ENCODE results near the gene CST3. TPM values are rescaled to one million over a fixed set of nuclear protein-coding genes. Genes with fewer than 3 reads are reported as not detected.
"Not testable (repeated sequence)": the region's sequence is repeated elsewhere in the genome, so short reads cannot be mapped to it uniquely, and the experiment has no call there.

CST3 gene
- total RNA-seq, 1 experiment from 2014 or later, result 331 TPM

GRCh38 chr20:23662276-23662870 lies 24.6 kb upstream of the CST3 start:
- no peak overlapping the region for H3K4me3 ChIP-seq (ENCODE audit: low read length)
- BruUV-seq (replicated peaks), result no TSS peak
- no peak overlapping the region for H3K4me2 ChIP-seq (ENCODE audit: low read length)
- no peaks in the 10 kb centered on the region for H3K9me3 ChIP-seq (ENCODE audit: low read length)
- DNase-seq, result no peak
- TF ChIP-seq CTCF (conservative IDR thresholded peaks at IDR 0.05; ENCODE audit: low read depth, low read length) (no peak), EZH2 (IDR thresholded peaks at IDR 0.05; ENCODE audit: low read length, unreplicated experiment) (no peak), EZH2phosphoT487 (IDR thresholded peaks at IDR 0.05; ENCODE audit: borderline replicate concordance, low read length) (no peak)
- CTCF ChIA-PET, result no interaction called here
- POLR2A ChIA-PET (ENCODE audit: unreplicated experiment), result no interaction called here
- H3K36me3 ChIP-seq (ENCODE audit: low read depth, low read length), result no peaks in the 10 kb centered on the region
- H3F3A ChIP-seq (ENCODE audit: low read length, unreplicated experiment), result no peaks in the 10 kb centered on the region
- no peaks in the 10 kb centered on the region for H3K79me2 ChIP-seq (ENCODE audit: low read length)
- intact Hi-C loops (cut with micrococcal nuclease), result no loop called here
- H3K27me3 ChIP-seq (ENCODE audit: low read length), result no peaks in the 10 kb centered on the region
- H3K9me2 ChIP-seq (replicated peaks; ENCODE audit: low read length), result no peaks in the 10 kb centered on the region
- H3K4me1 ChIP-seq (ENCODE audit: insufficient read depth, low read length), result no peaks in the 10 kb centered on the region
- H4K20me1 ChIP-seq (ENCODE audit: low read length), result no peaks in the 10 kb centered on the region
- H3K9ac ChIP-seq (ENCODE audit: low read length), result no peak overlapping the region
- H3K27ac ChIP-seq (ENCODE audit: low read length), result no peak overlapping the region
- no peak for ATAC-seq
- H2AFZ ChIP-seq (ENCODE audit: low read length), result no peak overlapping the region

- H3K4me3 ChIP-seq (ENCODE audit: low read length), result no peak overlapping the region
- no peaks in the 10 kb centered on the region for H3K4me1 ChIP-seq (ENCODE audit: insufficient read depth, low read length)
- H3K9me3 ChIP-seq (ENCODE audit: low read length), result no peaks in the 10 kb centered on the region
- H3K9me2 ChIP-seq (replicated peaks; ENCODE audit: low read length), result no peaks in the 10 kb centered on the region
- H3F3A ChIP-seq (ENCODE audit: low read length, unreplicated experiment), result no peaks in the 10 kb centered on the region
- no peak for TF ChIP-seq CTCF (conservative IDR thresholded peaks at IDR 0.05; ENCODE audit: low read depth, low read length)
- H3K27ac ChIP-seq (ENCODE audit: low read length), result no peak overlapping the region
- H3K27me3 ChIP-seq (ENCODE audit: low read length), result 0 out of 2 replicates have a peak, but pooled peaks cover 9% of the 10 kb centered on the region
- ATAC-seq (no peak), DNase-seq (no peak)
- no peaks in the 10 kb centered on the region for H3K79me2 ChIP-seq (ENCODE audit: low read length)
- H2AFZ ChIP-seq (ENCODE audit: low read length), result no peak overlapping the region
- intact Hi-C loops (cut with micrococcal nuclease), result no loop called here
- POLR2A ChIA-PET (ENCODE audit: unreplicated experiment), result no interaction called here
- BruUV-seq (replicated peaks), result no TSS peak
- CTCF ChIA-PET, result no interaction called here
- no peaks in the 10 kb centered on the region for H3K36me3 ChIP-seq (ENCODE audit: low read depth, low read length)
- no peak overlapping the region for H3K4me2 ChIP-seq (ENCODE audit: low read length)
- no peak overlapping the region for H3K9ac ChIP-seq (ENCODE audit: low read length)
- no peaks in the 10 kb centered on the region for H4K20me1 ChIP-seq (ENCODE audit: low read length)
Measured at GRCh38 chr20:23661002-23661429, 23.3 kb upstream of the CST3 start.

- no peak for DNase-seq
- ATAC-seq, result no peak
- Histone ChIP-seq H2AFZ (ENCODE audit: low read length) (no peak overlapping the region), H3K4me1 (ENCODE audit: insufficient read depth, low read length) (no peaks in the 10 kb centered on the region), H3K27ac (ENCODE audit: low read length) (no peak overlapping the region), H3K9me2 (replicated peaks; ENCODE audit: low read length) (no peaks in the 10 kb centered on the region), H3K9ac (ENCODE audit: low read length) (no peak overlapping the region), H3K9me3 (ENCODE audit: low read length) (no peaks in the 10 kb centered on the region), H3K79me2 (ENCODE audit: low read length) (no peaks in the 10 kb centered on the region), H3K4me2 (ENCODE audit: low read length) (no peak overlapping the region), H3F3A (ENCODE audit: low read length, unreplicated experiment) (no peaks in the 10 kb centered on the region), H3K4me3 (ENCODE audit: low read length) (no peak overlapping the region), H3K27me3 (ENCODE audit: low read length) (0 out of 2 replicates have a peak, but pooled peaks cover 9% of the 10 kb centered on the region), H3K36me3 (ENCODE audit: low read depth, low read length) (no peaks in the 10 kb centered on the region), H4K20me1 (ENCODE audit: low read length) (no peaks in the 10 kb centered on the region)
- CTCF ChIA-PET, result no interaction called here
- TF ChIP-seq EZH2phosphoT487 (IDR thresholded peaks at IDR 0.05; ENCODE audit: borderline replicate concordance, low read length), result no peak
- TF ChIP-seq CTCF (conservative IDR thresholded peaks at IDR 0.05; ENCODE audit: low read depth, low read length), result no peak
- TF ChIP-seq EZH2 (IDR thresholded peaks at IDR 0.05; ENCODE audit: low read length, unreplicated experiment), result no peak
- intact Hi-C loops (cut with micrococcal nuclease), result no loop called here
- POLR2A ChIA-PET (ENCODE audit: unreplicated experiment), result no interaction called here
- BruUV-seq (replicated peaks), result no TSS peak
Measured at GRCh38 chr20:23659989-23660837, 22.5 kb upstream of the CST3 start.

GRCh38 chr20:23659610-23659988 lies 21.8 kb upstream of the CST3 start:
- H3K9ac ChIP-seq (ENCODE audit: low read length); H3K9me2 ChIP-seq (replicated peaks; ENCODE audit: low read length); intact Hi-C loops (cut with micrococcal nuclease); H3K79me2 ChIP-seq (ENCODE audit: low read length); H3K9me3 ChIP-seq (ENCODE audit: low read length); CTCF ChIA-PET; BruUV-seq (replicated peaks); H3K4me2 ChIP-seq (ENCODE audit: low read length); POLR2A ChIA-PET (ENCODE audit: unreplicated experiment); H4K20me1 ChIP-seq (ENCODE audit: low read length); DNase-seq; H3K27ac ChIP-seq (ENCODE audit: low read length); H3F3A ChIP-seq (ENCODE audit: low read length, unreplicated experiment); H3K36me3 ChIP-seq (ENCODE audit: low read depth, low read length); H2AFZ ChIP-seq (ENCODE audit: low read length); H3K27me3 ChIP-seq (ENCODE audit: low read length); ATAC-seq; H3K4me3 ChIP-seq (ENCODE audit: low read length); H3K4me1 ChIP-seq (ENCODE audit: insufficient read depth, low read length): not testable (repeated sequence)
